Stimulated activated CD8-positive, alpha-beta memory T cell treated with anti-CD3 and anti-CD28 coated beads, Interleukin-15, amount 100 ng/mL, for 4 hours (primary cell): ENCODE measurements around the gene INSR.

ENCODE experiments used
- DNase-seq, 2 donors: peaks; one replicate each; pipeline ENCODE4 v3.0.0-alpha.2; 2020; ENCODE audit warnings: low read depth in 2 of 2

INSR gene

GRCh38 chr19:7142771-7143170 lies 151.4 kb downstream of the INSR start:
- no peak for DNase-seq

DNA sequence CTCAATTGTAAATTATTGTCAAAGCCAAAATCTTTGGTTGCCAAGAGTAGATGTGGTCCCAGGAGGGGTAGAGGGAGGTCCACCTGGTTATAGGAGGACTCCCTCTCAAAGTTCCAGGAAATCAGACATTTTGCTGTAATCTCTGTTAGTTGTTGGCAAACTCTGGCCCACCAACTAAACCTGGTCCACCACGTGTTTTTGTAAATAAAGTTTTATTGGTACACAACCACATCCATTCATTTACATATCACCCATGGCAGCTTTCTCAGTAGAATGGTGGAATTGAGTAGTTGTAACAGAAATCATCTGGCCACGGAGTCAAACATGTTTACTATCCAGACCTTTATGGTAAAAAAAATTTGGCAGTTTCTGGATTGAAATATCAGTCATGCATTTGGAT lies 154.1 kb downstream of the INSR start:
- no peak for DNase-seq

GRCh38 chr19:7139095-7139494 lies 155.1 kb downstream of the INSR start:
- no peak for DNase-seq

- DNase-seq = no peak
These were observed 155.8 kb downstream of the INSR start for GRCh38 chr19:7138402-7138801.

GRCh38 chr19:7137120-7137519 lies 157.1 kb downstream of the INSR start:
- no peak for DNase-seq

- no peak for DNase-seq
These were observed 162.2 kb downstream of the INSR start for GRCh38 chr19:7132054-7132453.

DNA sequence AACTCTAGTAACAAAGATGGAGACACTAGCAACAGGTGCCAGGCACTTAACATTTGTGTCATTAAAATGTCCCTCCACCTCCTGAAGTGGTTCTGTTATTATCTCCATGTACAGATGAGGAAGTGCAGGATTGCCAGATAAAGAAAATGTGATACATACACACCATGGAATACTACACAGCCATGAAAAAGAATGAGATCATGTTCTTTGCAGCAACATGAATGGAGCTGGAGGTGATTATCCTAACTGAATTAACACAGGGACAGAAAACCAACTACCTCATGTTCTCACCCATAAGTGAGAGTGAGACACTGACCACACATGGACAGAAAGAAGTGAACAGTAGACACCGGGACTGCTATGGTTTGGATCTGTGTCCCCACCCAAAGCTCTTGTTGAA lies 164.2 kb downstream of the INSR start:
- DNase-seq = no peak

- DNase-seq = no peak
These were observed 168.1 kb downstream of the INSR start for GRCh38 chr19:7126132-7126531.

DNA sequence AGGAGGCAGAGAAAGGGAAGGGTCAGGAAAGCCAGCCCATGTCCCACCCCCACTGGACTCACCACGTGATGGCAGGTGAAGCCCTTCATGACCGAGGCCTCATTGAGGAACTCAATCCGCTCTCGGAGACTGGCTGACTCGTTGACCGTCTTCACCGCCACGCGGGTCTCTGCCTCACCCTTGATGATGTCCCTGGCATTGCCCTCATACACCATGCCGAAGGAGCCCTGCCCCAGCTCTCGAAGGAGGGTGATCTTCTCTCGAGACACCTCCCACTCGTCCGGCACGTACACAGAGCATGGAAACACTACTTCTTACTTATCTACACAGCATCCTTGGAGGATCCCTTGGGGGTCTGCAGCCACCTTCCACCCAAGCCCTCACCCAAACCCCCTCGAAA lies 169.0 kb downstream of the INSR start:
- no peak for DNase-seq

GRCh38 chr19:7124782-7125181 lies 169.4 kb downstream of the INSR start:
- DNase-seq = no peak

DNA sequence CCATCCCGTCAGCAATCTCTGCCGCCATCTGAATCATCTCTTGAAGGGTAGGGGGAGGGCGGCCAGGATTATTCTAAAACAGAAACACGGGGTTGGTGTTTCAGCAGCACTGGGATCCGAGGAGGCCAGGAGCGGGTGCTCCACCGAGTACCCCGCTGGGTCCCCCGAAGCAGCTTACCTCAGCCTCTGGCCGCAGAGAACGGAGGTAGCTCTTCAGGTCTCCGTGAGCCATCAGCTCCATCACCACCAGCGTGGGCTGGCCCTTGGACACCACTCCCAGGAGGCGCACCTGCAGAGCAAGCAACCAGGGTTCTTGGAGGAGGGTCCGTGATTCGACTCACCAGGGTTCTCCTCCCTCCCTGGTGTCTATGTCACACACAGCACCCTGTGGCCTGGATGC lies 171.5 kb downstream of the INSR start:
- no peak for DNase-seq

- DNase-seq = no peak
These were observed 173.7 kb downstream of the INSR start for GRCh38 chr19:7120499-7120898.

DNA sequence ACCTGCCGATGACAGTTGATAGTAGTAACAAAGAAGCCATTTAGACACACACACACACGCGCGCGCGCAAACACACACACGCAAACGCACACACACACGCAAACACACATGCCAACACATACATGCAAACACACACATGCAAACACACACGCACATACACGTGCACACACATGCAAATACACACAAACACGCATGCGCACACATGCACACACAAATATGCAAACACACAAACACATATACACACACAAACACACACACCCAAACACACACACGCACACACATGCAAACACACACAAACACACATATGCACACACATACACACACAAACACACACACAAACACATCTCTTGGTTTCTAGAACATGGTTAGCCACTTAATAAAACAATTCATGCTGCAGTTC lies 174.6 kb downstream of the INSR start:
- no peak for DNase-seq

GRCh38 chr19:7117248-7117647 lies 177.0 kb downstream of the INSR start:
- no peak for DNase-seq

- DNase-seq = no peak
These were observed 178.5 kb downstream of the INSR start for GRCh38 chr19:7115721-7116120.

- no peak for DNase-seq
These were observed 181.0 kb downstream of the INSR start for GRCh38 chr19:7113233-7113632.

DNA sequence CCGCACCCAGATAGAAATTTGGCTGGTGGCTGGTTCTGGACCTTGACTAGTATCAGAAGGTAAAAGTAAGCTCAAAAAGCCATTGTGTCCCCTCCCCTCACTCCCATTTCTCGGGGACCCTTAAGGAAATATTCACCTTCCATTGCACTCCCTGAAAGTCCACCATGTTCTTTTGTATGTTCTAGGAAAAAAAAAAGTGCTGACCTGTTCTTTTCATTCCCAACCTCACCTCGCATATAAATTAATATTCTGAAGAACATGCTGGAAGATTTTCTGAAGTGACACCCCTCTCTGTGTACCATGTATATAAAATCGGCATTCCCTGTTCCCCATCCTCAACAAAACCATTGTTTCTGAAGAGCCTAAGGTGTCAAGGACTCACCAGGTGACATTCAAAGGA lies 181.5 kb downstream of the INSR start:
- no peak for DNase-seq

DNA sequence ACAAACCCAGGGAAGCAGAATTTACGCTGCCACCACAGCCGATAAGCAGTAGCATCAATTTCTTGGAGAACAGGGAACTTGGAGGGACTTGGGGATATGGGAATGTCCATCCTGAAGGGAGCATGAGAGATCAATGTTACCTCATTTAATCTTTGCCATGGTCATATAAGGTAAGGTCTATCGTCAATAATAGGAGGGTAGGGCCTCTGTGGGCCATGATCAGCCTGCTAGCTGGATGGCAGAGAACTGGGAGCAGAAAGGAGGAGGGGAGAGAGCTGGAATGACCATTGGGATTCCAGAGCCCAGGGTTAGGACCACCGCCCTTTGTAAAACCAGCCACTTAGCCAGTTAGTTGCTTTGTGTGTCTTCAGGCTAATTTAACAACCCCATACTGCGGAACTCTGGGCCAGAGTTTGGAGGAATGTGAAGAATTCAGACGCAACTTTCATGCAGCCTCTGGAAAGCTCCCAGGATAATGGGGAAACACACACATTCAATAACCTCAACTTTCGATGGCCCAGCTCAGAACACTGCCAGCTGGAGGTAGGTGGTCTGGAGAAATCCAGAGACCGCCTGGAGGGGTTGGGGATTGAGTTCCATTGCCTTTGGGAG lies 184.4 kb downstream of the INSR start:
- DNase-seq = no peak

DNA sequence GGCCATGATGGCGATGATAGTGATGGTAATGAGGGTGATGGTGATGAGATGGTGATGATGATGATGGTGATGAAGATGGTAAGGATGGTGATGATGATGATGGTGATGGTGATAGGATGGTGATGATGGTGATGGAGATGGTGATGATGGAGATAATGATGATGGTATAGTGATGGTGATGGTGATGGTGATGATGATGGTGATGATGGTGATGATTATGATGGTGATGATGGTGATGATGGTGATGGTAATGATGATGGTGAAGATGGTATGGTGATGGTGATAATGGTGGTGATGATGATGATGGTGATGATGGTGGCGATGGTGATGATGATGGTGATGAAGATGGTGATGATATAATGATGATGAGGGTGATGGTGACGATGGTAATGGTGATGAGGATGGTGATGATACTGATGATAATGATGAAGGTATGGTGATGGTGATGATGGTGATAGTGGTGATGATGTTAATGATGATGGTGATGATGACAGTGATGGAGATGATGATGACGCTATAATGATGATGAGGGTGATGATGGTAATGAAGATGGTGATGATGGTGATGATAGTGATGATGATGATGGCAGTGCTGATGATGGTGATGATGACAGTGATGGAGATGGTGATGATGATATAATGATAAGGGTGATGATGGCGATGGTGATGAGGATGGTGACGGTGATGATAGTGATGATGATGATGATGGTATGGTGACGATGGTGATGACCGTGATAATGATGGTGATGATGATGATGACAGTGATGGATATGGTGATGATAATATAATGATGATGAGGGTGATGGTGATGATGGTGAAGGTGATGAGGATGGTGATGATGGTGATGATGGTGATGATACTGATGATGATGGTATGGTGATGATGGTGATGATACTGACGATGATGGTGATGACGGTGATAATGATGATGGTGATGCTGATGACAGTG lies 187.2 kb downstream of the INSR start:
- no peak for DNase-seq

DNA sequence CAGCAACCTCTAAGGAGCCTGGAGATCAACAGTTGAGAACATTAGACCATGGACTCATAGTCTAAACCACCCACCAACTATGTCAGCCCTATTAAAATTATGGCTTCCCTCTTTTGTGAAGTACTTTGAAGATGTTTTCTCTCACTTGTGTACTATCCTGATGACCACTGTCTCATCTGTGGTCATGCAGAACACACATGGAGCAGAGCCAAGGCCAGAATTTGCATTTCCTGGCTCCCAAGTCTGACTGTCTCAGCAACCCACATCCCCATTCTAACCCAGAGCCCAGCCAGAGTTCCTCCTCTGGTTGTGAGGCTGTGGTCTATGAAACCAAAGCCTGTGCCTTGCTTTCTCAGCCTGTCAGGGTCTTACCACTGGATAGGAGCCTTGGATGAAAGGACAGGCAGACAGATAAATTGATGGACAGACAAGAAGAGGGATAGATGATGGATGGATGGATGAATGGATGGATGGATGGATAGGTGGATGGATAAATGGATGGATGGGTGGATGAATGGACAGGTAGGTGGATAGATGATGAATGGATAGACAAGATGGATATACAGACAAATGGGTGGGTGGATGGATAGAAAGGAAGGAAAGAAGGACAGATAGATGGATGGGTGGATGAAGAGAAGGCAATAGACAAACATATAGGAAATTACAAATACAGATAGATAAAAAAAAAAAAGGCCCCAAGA lies 189.3 kb downstream of the INSR start:
- no peak for DNase-seq

- no peak for DNase-seq
These were observed 192.5 kb downstream of the INSR start for GRCh38 chr19:7101498-7102253.

DNA sequence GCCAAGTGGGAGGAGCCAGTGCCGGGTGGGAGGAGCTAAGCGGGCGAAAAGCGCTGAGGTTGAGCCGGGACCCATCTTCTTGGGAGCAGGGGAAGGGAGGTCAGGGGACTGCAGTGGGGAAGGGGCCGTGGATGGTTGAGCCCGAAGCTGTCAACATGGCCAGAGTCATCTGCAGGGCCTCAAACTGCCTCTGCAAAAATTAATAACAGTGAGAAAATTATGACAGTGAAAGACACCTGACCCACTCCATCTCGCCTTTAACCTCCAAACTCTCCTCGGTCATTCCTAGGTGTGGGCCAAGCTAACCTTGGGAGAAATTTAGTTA lies 194.7 kb downstream of the INSR start:
- no peak for DNase-seq
